GM19324 (cell line): ENCODE results near the gene OSGIN1.

Experiments
- ATAC-seq: cut with Tn5 transposase; IDR thresholded peaks from one replicate; pipeline ENCODE4 v1.9.1; 2021; ENCODE audit warnings: mild to moderate bottlenecking, moderate library complexity; ENCODE audit not compliant: unreplicated experiment, low FRiP score

The OSGIN1 gene

GRCh38 chr16:83952940-83953795 lies at the start of gene OSGIN1:
Gene OSGIN1, plus strand, starts transcription at chr16:83953240. Its CDS starts 4,432 bp downstream, at chr16:83957672.
- ATAC-seq = peak; percentile 65

DNA sequence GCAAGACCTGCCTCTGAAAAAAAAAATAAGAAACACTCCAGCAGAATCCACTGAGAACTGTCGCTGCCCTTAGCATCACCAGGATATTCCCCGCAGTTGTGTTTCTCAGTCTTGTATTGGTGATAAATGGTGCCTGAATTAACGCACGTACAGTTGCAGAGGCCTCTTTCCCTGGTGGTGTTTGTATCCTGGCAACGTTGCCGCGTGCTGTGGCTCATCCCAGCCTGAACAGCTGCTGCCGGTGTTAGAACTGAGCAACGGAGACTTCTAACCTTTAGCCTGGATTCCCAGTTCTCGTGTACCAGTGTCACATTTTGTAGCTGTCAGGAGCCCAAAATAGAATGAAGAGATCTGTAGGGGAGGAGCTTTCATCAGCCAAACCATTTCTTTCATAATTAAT lies 49.3 kb upstream of the OSGIN1 start:
- ATAC-seq = no peak

DNA sequence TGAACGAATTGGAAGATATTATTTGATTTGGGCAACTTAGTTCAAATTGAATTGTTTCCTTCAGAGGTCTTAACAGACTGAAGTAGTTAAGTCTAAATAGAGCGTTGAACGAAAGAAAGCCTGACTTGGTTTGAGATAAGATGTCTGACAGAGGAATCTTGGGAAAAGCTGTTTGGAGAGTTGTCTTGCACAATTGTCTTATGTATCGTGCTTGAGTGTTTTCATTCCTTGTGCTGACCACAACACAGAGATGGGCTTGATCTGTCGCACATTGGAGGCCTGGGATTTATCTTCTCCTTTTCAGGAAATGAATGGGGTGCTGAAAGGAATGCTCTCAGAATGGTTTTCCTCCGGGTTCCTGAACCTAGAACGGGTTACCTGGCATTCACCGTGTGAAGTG lies 46.4 kb upstream of the OSGIN1 start:
- ATAC-seq = no peak

DNA sequence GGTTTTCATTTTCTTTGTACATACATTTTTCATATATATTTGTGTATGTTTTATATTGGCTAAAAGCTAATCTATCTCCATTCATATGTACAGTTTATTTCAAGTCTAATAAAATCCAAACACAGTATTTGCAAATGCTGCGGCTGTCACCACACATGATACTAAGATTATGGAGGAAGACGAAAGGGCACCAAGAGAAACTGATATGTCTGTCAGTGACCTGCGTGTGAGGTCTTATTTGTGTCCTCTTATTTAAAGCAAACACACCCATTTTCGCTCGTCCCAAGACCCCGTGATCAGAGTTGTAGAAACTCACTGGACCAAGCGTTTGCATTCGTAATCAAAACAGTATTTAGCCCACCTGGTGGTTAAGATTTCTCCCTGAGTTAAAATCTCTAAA lies 45.9 kb upstream of the OSGIN1 start:
- ATAC-seq = no peak

GRCh38 chr16:83907631-83908250 lies 45.3 kb upstream of the OSGIN1 start:
- ATAC-seq = no peak

DNA sequence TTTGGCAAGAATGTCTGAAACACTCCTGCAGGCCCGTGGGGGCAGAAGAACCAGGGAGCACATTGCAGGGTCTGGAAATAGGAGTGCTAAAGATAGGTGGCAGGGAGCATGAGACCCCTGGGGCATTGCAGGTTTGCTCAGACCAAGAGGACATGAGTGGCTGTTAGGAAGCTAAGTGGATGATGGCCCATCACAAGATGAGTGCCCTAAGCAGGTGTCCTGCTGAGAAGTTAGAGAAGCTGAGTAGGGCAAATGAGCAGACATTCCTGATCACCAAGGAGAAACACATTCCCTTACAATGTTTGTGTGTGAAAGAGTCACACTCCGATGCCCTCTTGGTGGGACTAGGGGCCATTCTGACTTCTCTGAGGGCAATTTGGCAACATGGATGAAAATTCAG lies 44.2 kb upstream of the OSGIN1 start:
- ATAC-seq = no peak

- no peak for ATAC-seq
Observed at GRCh38 chr16:83911290-83911689, 41.8 kb upstream of the OSGIN1 start.

DNA sequence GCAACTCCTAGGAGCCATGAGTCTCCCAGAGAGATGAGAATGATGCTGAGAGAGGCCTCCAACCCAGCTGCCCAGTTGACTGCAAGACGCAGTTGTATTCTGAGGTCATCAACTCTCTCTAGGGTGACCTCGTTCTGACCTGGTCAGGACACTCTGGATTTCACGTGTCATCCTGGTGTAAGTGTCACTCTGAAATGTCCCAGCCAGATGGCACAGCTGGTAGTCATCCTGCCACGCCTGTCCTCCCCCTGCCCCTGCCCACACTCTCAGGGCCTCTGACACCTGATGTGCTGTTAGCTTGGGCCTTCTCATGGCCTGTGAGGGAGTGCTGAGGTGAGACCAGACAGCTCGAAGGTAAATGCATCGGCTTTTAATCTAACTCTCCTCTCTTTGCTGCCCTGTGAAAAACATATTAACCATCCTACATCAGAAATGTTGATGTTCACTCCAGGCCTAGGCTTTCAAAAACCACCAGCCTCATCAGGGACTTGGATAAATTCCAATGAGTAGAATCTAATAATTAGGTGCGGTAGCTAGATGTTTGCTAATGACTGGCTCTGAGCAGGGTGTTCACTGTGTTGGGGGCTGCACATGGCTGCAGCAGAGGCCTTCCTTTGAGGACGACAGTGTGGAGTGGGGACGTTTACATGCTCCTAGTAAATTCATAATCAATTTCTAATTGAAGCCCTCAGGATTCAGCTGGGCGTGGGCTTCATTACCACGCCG lies 40.4 kb upstream of the OSGIN1 start:
- no peak for ATAC-seq

- ATAC-seq = no peak
Observed at GRCh38 chr16:83913245-83913633, 39.8 kb upstream of the OSGIN1 start.

DNA sequence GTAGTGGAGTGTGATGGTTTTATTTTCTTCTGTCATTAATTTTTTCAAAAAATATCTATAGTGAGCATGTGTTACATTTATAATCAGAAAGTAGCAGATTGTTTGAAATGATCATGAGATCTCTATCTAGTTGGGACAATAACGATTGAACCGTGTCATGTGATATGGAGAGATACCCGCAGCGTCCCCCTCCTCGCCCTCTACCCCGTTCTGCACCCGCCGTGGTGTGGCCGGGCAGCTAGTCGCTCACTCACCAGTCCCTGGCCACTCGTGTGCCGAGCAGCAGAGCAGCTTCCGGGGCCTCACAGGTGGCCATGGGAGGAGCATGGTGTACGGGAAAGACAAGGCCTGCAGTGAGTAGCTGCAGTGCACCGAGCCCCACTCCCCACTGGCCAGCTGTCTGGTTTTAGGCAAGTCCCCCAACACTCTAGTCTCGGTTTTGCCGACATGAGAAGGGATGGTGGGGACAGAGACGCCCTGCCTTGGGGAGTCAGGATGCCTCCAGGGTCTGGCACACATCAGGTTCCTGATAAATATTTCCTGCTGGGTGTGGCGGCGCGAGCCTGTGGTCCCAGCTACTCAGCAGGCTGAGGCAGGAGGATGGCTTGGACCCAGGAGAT lies 38.8 kb upstream of the OSGIN1 start:
- no peak for ATAC-seq

- ATAC-seq = no peak
Observed at GRCh38 chr16:83915081-83915480, 38.0 kb upstream of the OSGIN1 start.

GRCh38 chr16:83915491-83915890 lies 37.5 kb upstream of the OSGIN1 start:
- ATAC-seq = no peak

DNA sequence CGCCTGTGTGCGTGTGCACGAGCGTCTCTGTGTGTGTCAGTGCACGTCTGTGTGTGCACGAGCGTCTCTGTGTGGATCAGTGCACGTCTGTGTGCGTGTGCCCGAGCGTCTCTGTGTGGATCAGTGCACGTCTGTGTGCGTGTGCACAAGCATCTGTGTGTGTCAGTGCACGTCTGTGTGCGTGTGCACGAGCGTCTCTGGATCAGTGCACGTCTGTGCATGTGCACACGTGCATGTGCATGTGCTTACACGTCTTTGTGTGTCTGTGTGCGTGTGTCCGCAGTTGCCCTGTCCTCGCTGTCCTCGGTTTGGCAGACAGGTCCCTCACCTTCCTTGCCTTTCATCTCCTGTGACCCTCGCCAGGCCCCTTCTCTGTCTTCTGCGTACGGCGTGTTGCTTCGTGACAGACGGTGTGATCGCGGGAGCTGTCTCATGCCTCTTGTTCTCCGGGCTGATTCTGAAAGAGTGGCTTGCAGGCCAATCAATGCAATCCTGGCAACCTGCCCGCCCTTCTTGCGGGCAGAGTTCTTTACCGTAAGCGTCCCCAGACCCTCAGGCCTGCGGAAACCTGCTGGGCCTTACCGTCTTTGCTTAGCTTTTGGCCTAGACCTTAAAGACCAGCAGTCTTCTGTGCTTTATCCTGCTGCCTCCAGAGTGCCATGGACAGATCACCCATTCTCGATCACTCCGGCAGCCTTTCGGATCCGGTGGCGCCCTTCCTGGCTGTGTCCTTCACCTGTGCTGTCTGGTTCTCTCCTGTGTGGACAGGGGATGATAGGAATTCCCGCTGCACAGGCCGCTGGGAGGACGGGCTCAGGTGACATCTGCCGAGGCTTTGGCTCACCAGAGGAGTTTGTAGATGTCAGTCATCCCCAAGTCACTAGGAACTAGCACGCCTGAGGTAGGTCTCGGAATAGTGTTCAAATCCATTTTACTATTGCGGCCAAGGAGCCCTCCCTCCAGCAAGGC lies 35.6 kb upstream of the OSGIN1 start:
- ATAC-seq = no peak

- no peak for ATAC-seq
Observed at GRCh38 chr16:83920894-83921491, 32.0 kb upstream of the OSGIN1 start.

DNA sequence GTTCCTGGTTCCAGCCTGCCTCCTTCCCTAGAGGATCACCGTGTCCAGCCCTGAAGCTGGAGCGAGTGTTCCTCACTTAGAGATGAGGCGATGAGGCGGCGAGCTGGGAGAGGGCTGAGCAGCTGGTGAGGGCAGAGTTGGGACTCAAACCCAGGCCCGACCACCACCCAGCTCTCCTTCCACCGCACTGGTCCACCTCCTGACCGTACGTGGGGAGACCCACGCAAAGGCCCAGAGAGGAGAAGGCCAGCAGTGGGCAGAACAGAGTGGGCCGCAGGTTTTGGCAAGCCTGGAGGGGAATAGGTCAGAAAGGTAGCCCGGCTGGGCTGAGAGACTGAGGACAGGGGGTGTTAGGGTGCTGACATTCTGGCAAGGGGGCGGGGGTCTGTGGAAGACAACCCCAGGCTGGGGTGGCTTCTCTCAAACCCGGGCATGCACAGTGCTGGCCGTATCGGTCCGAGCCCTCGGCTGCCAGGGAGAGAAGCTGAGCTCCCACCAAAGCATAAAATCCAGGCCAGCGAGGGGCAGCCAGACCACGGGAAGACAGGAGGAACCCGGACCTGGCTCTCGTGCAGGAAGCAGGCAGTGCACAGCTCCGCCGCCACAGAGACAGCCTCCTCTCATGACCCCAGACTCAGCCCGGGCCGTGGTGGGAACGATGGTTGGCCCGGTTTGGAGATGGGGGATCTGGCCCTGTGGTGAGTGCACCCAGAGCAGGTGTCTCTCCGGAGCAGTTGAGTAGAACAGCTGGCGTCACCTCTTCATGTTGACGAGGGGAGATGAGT lies 29.3 kb upstream of the OSGIN1 start:
- no peak for ATAC-seq

DNA sequence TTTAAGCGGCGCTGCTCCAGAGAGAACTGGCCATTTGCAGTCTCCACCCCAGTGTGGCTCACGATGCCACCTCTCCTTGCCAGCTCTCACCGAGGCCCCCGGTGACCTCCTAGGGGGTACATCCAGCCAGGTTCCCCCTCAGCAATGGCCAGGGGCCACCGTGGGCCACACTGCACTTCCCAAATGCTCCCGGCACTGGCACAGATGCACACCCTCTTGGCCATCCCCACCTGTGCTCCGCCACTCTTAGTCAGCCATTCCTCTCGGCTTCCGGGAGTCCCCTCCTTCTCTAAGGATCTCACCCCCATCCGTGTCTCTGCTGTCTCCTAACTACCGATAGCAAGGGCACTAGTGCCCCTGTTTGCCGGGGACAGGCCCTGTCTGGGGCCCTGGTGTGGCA lies 28.4 kb upstream of the OSGIN1 start:
- no peak for ATAC-seq

- ATAC-seq = no peak
Observed at GRCh38 chr16:83925095-83925905, 27.7 kb upstream of the OSGIN1 start.
